ENCODE measurements around the gene DRICH1. TPM values are rescaled to one million over a fixed set of nuclear protein-coding genes. Genes with fewer than 3 reads are reported as not detected.
"Not testable (repeated sequence)": the region's sequence is repeated elsewhere in the genome, so short reads cannot be mapped to it uniquely, and the experiment has no call there.

Gene DRICH1
- polyA plus RNA-seq, 3 donors: 1.7 TPM; not detected in 2

DNA sequence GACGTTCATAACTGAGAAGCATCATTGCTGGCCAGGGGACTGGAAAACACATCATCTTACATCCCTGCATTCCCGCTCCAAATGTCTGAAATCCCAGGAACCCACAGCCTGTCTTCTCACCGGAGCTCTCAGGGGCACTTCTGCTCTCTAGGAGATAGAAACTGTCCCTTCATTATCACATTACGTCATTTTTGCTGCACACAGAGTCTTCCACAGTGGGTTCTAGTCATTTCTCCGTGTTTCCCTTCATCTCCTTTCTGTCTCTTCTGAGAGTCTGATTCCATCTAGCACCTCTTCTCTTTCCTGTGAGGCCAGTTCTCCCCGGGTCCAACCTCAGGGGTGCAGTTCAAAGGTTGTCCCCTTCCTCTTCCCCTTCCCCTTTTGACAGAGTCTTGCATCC is 36.2 kb downstream of the DRICH1 start:
- H3K36me3 ChIP-seq (replicated peaks in 1 of 2; ENCODE audit: control insufficient read depth in 1 of 2, insufficient read depth in 2 of 2, low read length in 2 of 2); H3K9me3 ChIP-seq (replicated peaks in 1 of 2; ENCODE audit: control insufficient read depth in 1 of 2, insufficient read depth in 1 of 2, low read length in 2 of 2); DNase-seq; H3K27me3 ChIP-seq (ENCODE audit: control insufficient read depth in 2 of 2, insufficient read depth in 2 of 2, low read length in 2 of 2); intact Hi-C loops (cut with micrococcal nuclease); H3K9ac ChIP-seq (ENCODE audit: insufficient read depth, low read length, poor library complexity, severe bottlenecking); H3K4me2 ChIP-seq (replicated peaks; ENCODE audit: extremely low read depth, low read length, poor library complexity, severe bottlenecking); H3K79me2 ChIP-seq (ENCODE audit: insufficient read depth, low read length); H3K36me3 Mint-ChIP-seq; H4K20me1 ChIP-seq (ENCODE audit: insufficient read depth, low read length); H2AFZ ChIP-seq (ENCODE audit: insufficient read depth, low read depth, low read length, poor library complexity, severe bottlenecking); H3K4me3 ChIP-seq (replicated peaks in 1 of 3; ENCODE audit: low read depth in 2 of 3, low read length in 3 of 3); H3K27ac ChIP-seq (ENCODE audit: low read depth in 1 of 2, low read length in 2 of 2); H3K27me3 Mint-ChIP-seq (ENCODE audit: low read depth in 3 of 3); H3K4me3 Mint-ChIP-seq; H3K4me1 ChIP-seq (ENCODE audit: control insufficient read depth in 1 of 2, insufficient read depth in 2 of 2, low read length in 2 of 2): not testable (repeated sequence)
- H3K9me3 Mint-ChIP-seq: peaks cover 0 to 15% (median 2%) of the 10 kb centered on the region in 7 donors
- 30% methylated on average over 6 of the region's 6 CpGs for WGBS (ENCODE audit: insufficient coverage)
- H3K27ac Mint-ChIP-seq: peak overlapping the region in 2 of 7 donors; percentile 9 to 37
- peaks cover 18% of the 10 kb centered on the region for H3K4me1 Mint-ChIP-seq

DNA sequence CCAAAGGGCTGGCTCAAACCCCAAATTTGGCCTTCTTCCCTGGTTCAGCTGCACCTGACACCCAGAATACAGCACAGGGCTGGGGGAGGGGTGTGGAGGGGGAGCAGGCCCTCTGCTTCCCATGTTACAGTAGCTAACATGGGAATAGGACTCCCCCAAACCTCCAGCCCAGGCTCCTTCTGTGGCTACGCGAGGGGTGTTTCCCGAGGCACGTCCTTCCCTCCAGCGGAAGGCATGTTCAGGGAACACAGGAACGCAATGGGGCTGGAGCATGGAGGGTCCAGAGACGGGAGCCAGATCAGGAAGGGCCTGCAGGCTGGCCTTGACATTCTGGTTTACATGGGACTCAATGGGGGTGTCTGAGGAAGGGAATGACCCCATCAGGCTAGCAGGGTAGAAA is 40.3 kb downstream of the DRICH1 start:
- Histone ChIP-seq H3K79me2 (ENCODE audit: insufficient read depth, low read length) (no peaks in the 10 kb centered on the region), H3K27ac (ENCODE audit: low read depth in 1 of 2, low read length in 2 of 2) (no peak overlapping the region), H3K9ac (ENCODE audit: insufficient read depth, low read length, poor library complexity, severe bottlenecking) (no peak overlapping the region), H3K36me3 (replicated peaks in 1 of 2; ENCODE audit: control insufficient read depth in 1 of 2, insufficient read depth in 2 of 2, low read length in 2 of 2) (no peaks in the 10 kb centered on the region), H3K4me2 (replicated peaks; ENCODE audit: extremely low read depth, low read length, poor library complexity, severe bottlenecking) (no peak overlapping the region), H3K4me3 (replicated peaks in 1 of 3; ENCODE audit: low read depth in 2 of 3, low read length in 3 of 3) (no peak overlapping the region), H3K27me3 (ENCODE audit: control insufficient read depth in 2 of 2, insufficient read depth in 2 of 2, low read length in 2 of 2) (no peaks in the 10 kb centered on the region), H3K4me1 (ENCODE audit: control insufficient read depth in 1 of 2, insufficient read depth in 2 of 2, low read length in 2 of 2) (peaks cover 6 to 8% of the 10 kb centered on the region in 2 donors), H2AFZ (ENCODE audit: insufficient read depth, low read depth, low read length, poor library complexity, severe bottlenecking) (peak overlapping the region; percentile 36), H3K9me3 (replicated peaks in 1 of 2; ENCODE audit: control insufficient read depth in 1 of 2, insufficient read depth in 1 of 2, low read length in 2 of 2) (no peaks in the 10 kb centered on the region), H4K20me1 (ENCODE audit: insufficient read depth, low read length) (no peaks in the 10 kb centered on the region)
- no peak for DNase-seq
- Mint-ChIP-seq H3K27ac (peak overlapping the region in 2 of 7 donors; percentile 24 to 68), H3K4me3 (no peak overlapping the region), H3K9me3 (peaks cover 0 to 15% (median 2%) of the 10 kb centered on the region in 7 donors), H3K27me3 (ENCODE audit: low read depth in 3 of 3) (peaks cover 2 to 4% (median 3%) of the 10 kb centered on the region in 3 donors), H3K36me3 (no peaks in the 10 kb centered on the region), H3K4me1 (peaks cover 18% of the 10 kb centered on the region)
- TF ChIP-seq, protein P1, sequence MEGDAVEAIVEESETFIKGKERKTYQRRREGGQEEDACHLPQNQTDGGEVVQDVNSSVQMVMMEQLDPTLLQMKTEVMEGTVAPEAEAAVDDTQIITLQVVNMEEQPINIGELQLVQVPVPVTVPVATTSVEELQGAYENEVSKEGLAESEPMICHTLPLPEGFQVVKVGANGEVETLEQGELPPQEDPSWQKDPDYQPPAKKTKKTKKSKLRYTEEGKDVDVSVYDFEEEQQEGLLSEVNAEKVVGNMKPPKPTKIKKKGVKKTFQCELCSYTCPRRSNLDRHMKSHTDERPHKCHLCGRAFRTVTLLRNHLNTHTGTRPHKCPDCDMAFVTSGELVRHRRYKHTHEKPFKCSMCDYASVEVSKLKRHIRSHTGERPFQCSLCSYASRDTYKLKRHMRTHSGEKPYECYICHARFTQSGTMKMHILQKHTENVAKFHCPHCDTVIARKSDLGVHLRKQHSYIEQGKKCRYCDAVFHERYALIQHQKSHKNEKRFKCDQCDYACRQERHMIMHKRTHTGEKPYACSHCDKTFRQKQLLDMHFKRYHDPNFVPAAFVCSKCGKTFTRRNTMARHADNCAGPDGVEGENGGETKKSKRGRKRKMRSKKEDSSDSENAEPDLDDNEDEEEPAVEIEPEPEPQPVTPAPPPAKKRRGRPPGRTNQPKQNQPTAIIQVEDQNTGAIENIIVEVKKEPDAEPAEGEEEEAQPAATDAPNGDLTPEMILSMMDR (IDR thresholded peaks at IDR 0.05): no peak
- WGBS (ENCODE audit: insufficient coverage): 94% methylated on average over 7 of the region's 7 CpGs
- intact Hi-C loops (cut with micrococcal nuclease): no loop called here

Measured in CD14-positive monocyte (primary cell).